NCI-H2029 (cell line): Measurements from ENCODE around the gene NUP98.
"Not testable (repeated sequence)": the region's sequence is repeated elsewhere in the genome, so short reads cannot be mapped to it uniquely, and the experiment has no call there.

Source experiments
- DNase-seq: peaks from one replicate; lab custom pipeline; 2025; lab: John Stamatoyannopoulos, UW

NUP98 gene

DNA sequence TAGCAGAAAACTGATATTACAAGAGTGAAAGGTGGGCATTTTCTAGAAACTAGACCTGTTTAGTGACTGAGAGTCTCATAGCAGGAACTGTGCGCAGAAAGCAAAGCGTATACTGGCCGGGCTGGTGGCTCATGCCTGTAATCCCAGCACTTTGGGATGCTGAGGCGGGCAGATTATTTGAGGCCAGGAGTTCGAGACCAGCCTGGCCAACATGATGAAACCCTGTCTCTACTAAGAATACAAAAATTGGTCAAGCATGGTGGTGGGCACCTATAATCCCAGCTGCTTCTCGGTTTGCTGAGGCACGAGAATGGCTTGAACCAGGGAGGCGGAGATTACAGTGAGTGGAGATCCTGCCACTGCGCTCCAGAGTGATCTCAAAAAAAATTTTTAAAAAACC, 1.8 kb upstream of the NUP98 start:
- no peak for DNase-seq

DNA sequence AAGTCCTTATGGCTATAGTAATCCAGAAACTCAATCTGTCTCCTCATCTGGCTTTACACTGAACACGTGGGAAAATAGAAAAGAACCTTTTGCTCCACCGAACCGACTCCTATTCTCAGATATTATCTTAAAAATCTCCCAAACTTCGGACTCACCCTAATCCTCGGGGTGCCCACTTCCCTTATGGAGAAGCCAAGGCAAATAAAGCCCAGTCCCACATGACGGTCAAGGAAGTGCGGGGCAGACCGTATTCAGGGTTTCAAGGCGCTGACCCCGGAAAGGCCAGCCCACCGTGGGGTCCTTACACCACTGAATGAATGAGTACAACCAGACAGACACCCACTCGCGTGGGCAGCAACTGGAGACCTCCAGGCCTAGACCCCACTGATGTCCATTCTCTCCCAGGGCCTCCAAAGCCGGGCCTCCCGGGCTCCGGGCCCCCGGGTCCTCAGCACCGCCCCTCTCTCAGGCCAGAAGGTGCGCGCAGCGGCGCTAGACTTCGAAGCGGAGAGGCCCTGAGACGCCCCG, 489 bp downstream of the NUP98 start:
- peak; percentile 47 for DNase-seq

DNA sequence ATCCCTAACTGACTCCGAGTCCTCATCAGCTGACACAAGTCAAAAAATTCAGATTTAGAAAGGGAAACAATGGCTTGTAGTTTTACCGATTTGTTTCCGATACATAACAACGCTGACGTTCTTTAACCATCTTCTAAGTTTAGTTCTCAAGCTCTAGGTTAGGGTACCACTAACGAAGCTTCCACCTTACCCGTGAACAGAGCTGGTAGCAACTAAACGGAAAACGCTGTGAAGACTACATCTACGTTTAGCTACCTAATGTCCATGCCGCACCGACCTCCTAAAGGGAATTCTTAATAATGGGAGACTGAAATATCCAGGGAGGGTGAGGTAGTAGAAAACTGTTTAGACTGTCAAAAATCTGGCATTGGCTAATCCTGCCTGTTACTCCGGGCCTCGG, 1.0 kb downstream of the NUP98 start:
- DNase-seq: no peak

- DNase-seq: no peak
Measured at GRCh38 chr11:3796002-3796311, 1.4 kb downstream of the NUP98 start.

DNA sequence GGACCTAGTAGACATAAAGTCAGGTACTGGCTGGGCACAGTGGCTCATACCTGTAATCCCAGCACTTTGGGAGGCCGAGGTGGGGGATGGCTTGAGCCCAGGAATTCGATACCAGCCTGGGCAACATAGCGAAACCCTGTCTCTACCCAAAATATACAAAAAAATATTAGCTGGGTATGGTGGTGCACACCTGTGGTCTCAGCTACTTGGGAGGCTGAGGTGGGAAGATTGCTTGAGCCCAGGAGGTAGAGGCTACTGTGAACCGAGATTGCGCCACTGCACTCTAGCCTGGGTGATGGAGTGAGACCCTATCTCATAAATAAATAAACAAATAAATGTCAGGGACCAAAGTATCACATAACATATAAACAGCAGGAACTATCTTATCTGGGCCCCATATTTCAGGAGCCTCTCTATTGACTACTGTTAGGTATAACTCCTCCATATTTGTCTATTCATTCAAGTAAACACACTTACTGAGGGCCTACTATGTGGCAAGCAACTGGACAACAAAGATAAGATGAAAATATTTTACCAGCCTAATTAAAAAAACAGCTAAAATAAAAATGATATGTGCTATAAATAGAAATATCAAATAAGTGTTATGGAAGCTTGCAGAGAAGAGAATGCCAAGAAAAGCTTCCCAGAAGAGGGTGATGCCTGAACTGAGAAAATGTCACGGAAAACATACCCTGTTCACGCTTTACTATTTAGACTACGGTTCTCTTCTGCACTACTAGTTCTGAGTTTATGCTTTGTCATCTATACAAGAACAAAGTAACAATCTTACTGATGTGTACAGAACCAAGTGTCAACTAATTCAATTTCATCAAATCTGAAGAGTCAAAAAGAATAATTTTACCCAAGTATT, 2.0 kb downstream of the NUP98 start:
- DNase-seq: no peak

DNA sequence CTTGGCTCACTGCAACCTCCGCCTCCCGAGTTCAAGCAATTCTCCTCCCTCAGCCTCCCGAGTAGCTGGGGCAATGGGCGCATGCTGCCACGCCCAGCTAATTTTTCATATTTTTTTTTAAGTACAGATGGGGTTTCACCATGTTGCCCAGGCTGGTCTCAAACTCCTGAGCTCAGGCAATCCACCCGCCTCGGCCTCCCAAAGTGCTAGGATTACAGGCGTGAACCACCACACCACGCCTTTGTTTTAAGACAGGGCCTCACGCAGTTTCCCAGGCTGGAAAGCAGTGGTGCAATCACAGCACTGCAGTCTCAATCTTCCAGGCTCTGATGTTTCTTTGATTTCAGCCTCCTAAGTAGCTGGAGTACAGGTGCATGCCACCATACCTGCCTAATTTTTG, 3.0 kb downstream of the NUP98 start:
- DNase-seq: not testable (repeated sequence)

GRCh38 chr11:3786781-3787428, 10.4 kb downstream of the NUP98 start:
- DNase-seq: no peak

GRCh38 chr11:3783611-3784010, 13.7 kb downstream of the NUP98 start:
- DNase-seq: no peak

- no peak for DNase-seq
Measured at GRCh38 chr11:3782963-3783362, 14.4 kb downstream of the NUP98 start.

DNA sequence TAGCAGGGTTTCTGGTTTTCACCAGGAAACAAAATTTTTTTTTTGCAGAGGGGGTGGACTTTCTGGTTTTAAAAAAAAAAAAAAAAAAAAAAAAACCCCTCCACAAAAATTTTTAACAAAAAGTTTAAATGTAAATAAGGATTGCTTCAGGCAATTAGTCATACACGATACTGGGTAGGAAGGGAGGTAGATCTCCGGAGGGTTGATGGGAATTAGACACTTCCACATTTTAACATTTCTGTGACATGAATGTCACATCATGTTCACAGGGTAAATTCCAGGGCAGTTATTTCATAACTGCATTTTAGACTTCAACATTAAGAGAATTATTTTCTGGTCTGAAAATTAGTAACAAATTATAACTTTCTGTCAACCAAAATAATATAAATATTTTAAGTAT, 15.9 kb downstream of the NUP98 start:
- no peak for DNase-seq

GRCh38 chr11:3775736-3776406, 21.5 kb downstream of the NUP98 start:
- no peak for DNase-seq

DNA sequence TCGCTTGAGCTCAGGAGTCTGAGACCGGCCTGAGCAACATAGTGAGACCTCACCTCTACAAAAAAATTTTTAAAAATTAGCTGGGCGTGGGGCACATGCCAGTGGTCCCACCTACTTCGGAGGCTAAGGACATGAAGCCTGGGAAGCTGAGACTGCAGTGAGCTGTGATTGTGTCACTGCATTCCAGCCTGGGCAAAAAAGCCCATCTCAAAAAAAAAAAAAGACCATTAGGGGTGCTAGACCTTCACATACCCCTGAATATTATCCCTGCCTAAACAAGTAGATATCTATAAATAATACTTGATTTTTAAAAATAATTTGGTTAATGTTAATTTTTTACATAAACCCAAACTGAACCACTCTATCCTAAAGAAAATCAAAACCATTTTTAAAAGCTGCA, 24.2 kb downstream of the NUP98 start:
- no peak for DNase-seq

DNA sequence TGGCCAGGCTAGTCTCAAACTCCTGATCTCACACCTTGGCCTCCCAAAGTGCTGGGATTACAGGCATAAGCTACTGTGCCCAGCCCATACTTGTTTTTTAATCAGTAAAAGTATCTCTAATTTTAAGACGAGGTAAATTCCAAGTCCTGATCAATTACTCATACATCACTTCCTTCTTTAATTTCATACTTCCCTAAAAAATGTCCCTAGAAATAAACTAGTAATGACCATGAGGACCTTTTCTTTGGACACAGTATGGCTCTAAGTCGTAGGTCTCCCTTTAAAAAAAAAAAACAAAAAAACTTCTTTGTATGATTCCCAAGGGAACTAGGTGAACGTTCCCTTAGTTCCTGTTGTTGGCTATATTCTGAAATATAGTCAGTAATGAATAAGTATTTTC, 29.8 kb downstream of the NUP98 start:
- no peak for DNase-seq

DNA sequence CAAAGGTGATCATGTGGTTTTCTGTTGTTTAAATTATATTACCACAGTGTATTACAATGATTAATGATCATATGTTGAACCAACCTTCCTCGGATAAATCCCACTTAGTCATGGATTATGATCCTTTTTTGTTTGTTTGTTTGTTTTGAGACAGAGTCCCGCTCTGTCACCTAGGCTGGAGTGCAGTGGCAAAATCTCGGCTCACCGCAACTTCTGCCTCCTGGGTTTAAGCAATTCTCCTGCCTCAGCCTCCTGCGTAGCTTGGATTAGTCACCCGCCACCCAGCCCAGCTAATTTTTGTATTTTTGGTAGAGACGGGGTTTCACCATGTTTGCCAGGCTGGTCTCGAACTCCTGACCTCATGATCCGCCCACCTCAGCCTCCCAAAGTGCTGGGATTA, 30.5 kb downstream of the NUP98 start:
- DNase-seq: not testable (repeated sequence)

DNA sequence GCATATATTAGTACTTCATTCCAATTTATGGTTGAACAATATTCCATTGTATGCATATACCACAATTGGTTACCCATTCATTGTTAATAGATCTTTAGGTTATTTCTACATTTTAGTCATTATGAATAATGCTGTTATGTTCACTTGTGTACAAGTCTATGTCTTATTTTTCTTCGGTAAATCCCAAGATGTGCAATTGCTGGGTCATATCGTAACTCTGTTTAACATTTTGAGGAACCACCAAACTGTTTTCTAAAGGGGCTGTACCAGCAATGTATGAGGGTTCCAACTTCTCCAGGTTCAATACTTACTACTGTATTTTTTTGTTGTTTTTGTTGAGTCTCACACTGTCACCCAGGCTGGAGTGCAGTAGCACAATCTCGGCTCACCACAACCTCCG, 33.1 kb downstream of the NUP98 start:
- DNase-seq: no peak

DNA sequence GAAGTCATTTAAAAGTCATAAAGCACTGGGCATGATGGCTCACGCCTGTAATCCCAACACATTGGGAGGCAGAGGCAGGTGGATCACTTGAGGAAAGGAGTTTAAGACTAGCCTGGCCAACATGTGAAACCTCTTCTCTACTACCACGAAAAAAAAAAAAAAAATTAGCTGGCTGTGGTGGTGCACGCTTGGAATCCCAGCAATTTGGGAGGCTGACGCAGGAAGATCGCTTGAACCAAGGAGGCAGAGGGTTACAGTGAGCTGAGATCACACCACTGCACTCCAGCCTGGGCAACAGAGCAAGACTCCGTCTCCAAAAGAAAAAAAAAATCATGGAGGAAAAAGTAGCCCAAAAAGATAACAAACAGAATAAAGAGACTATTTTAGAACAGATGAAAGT, 42.2 kb downstream of the NUP98 start:
- DNase-seq: no peak

DNA sequence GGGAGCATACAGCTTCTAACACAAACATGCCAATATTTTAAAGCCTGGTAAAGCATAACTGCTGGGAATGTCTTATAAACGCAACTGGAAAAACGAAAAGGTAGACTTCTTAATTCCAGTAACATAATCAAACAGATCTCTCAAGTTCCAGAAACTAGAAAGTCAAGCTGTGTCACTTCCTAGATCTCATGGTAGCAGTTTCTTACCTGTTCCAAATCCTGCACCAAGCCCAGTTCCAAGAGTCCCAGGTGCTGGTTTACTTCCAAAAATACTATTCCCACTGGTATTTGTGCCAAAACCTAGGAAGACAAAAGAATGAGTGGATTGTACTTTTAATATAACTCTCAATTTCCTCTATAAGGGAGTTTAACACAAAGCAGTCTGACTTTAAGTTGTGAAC, 44.2 kb downstream of the NUP98 start:
- DNase-seq: no peak

DNA sequence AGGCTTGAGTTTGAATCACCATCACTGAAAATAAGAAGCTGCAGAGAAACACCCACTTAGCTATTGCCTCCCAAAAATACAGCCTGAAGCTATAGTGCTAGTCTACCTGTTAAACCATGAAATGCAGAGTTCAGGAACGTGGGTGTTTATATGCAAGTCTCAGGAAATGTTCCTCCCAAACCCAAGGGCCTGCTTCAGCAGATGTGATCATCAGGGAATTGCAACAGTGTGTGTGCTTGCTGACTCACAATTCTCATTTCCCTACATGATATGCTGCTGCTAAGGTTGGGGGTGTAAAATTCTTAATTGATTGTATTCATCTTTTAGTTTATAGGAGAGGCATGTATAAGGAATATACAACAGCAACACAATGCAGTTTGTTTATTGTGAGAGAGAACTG, 49.6 kb downstream of the NUP98 start:
- DNase-seq: no peak

DNA sequence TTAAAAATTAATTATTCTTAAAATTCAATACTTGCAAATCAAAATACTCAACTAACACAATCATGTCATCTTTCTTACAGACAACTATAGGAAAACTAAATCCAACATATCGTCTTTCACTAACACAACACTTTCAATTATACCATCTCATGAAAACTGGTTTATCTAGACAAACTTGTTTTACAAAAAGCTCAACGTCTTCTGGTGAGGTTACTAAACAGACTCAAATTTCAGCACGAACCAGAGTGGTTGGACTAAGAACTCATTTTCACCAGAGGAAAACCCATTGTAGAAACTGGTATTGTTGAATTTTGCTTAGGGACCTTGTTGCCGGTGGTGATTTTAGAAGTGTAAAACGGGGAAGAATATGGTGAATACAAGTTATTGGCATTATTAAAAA, 52.2 kb downstream of the NUP98 start:
- DNase-seq: peak; percentile 59

DNA sequence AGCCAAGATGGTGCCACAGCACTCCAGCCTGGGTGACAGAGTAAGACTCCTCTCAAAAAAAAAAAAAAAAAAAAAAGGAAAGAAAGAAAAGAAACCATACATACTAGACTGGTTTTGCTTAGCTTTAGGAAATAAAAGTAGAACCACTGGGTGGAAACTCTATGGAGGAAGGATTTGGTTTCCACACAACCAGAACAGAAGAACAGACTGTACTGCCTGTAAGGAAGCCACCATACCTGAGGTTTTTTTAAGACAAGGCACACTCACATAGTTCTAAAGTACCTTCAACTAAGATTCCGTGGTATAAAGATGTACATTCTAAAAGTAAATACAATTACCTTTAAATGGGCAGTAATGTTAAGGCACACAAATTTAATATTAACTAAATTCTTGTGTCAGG, 58.6 kb downstream of the NUP98 start:
- DNase-seq: no peak

GRCh38 chr11:3738241-3738640, 59.1 kb downstream of the NUP98 start:
- DNase-seq: no peak

DNA sequence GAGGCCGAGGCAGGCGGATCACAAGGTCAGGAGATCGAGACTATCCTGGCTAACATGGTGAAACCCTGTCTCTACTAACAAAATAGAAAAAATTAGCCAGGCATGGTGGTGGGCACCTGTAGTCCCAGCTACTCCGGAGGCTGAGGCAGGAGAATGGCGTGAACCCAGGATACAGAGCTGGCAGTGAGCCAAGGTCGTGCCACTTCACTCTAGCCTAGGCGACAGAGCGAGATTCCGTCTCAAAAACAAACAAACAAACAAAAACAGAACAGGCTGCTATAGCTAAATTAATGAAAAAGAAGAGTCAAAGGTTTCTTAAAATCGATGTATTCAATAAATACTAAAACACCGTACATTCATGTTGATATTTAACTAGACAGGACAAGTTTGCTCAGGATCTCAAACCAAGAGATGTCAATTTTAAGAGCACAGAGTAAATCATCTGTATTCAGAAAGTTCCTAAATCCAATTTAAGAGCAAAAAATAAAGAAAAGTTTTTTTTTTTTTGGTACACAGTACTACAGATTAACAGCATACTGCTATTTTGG, 59.9 kb downstream of the NUP98 start:
- DNase-seq: no peak

GRCh38 chr11:3736816-3737215, 60.5 kb downstream of the NUP98 start:
- no peak for DNase-seq
